HG03097 (cell line): Measurements from ENCODE around the gene RNASE7.
"Not testable (repeated sequence)": the region's sequence is repeated elsewhere in the genome, so short reads cannot be mapped to it uniquely, and the experiment has no call there.

Experiments
- ATAC-seq: cut with Tn5 transposase; IDR thresholded peaks from one replicate; pipeline ENCODE4 v1.9.1; 2021; ENCODE audit not compliant: unreplicated experiment, low FRiP score

RNASE7 gene

GRCh38 chr14:21023174-21023573, 19.0 kb upstream of the RNASE7 start:
- no peak for ATAC-seq

DNA sequence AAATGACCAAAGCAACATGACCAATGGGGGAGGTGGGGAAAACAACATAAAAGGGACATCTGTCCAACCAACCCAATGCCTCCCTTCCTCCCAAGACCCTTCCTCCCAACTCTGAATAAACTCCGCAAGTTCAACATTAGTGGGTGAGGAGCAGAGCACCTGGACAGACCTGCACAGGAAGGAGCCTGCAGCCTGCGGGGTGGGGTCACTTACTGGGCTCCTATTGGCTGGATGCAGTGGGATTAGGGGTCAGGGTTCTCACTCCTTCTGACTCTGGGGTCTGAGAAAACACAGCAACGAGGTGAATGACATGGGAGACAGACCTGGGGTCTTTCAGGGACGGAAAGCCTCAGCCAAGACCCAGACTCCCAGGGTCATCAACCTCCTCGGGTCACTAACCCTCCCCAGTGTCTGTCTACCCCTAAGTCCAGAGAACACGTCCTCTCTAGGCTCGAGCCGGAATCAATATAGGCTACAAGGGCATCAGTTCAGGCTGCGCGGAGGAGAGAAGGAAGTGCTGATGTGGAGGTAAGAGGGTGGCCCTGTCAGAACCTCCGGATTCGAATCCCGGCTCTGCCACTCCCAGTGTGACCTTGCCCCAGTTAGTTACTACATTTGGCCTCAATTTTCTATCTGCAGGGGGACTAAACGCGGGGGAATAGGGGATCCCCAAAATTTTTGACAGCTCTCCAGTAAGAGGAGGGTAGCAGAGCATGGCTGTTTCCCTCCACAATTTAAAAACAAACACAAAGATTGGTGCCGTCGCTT, 18.2 kb upstream of the RNASE7 start:
- ATAC-seq = no peak

- ATAC-seq = no peak
These were observed 17.4 kb upstream of the RNASE7 start, which contains the start of gene NDRG2 for GRCh38 chr14:21024585-21025370. Gene NDRG2 (minus strand): TSS chr14:21025061. CDS start chr14:21023315, 1,746 bp downstream.

DNA sequence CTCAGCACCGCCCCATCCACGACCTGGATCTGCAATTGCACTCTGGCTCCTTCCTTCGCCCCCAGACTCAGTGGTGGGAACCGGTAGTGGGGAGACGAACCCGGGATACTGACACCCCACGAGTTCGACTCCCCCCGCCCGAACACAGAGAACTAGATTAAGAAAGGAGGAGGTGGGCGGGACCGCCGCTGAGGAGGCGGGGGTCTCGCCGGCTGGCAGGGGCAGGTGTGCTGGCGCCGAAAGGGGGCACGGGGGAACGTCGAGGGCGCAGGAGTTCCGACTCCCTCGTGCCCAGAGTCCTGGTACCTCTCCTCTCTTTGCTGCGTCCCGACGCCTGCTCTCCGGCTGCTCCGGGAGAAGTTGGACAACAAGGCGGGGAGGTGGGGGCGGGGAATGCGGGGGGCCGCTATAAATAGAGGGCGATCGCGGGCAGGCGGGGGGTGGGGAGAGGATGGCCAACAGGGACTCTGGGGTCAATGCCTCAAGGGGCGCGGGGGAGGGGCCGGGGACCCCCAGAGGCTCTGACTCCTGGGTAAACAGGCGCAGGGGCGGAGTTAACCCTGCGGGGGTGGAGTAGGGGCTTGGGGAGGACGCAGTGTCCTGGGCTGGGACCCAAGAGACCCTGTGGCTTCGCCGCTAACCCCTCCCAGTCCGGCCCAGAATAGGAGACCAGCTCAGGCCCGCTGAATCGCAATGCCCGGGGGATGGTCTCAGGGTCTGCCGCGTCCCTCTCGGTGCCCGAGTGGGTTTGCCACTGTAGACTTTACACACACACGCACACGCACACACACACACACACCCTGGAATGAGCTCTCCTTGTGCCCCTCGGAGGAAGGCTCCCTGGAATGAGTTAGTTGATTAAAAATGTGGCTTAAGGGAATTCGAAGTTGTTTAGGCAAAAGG, 16.5 kb upstream of the RNASE7 start:
- ATAC-seq = no peak

GRCh38 chr14:21026274-21026987, 15.7 kb upstream of the RNASE7 start:
- no peak for ATAC-seq

DNA sequence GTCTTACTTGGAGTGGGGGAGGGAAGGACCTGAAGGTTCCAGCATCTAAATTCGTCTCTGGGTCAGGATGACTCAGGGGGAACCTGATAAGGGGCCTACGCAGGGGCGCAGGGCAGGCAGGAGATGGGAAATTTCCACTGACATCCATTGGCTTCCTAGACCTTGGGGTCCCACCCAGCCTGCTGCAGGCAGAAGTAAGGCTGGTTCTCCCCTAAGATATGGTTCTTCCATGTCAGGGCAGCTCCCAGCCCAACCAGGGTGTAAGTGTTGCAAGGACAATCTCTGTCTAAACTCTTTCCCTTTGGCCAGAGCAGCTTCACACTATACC, 15.2 kb upstream of the RNASE7 start:
- ATAC-seq = no peak

- ATAC-seq = no peak
These were observed 12.2 kb upstream of the RNASE7 start, which contains the start of gene TPPP2 for GRCh38 chr14:21029917-21030316. Gene TPPP2 (plus strand): TSS chr14:21030217. CDS start chr14:21030582, 365 bp downstream.

GRCh38 chr14:21030531-21030930, 11.6 kb upstream of the RNASE7 start:
- ATAC-seq = no peak

DNA sequence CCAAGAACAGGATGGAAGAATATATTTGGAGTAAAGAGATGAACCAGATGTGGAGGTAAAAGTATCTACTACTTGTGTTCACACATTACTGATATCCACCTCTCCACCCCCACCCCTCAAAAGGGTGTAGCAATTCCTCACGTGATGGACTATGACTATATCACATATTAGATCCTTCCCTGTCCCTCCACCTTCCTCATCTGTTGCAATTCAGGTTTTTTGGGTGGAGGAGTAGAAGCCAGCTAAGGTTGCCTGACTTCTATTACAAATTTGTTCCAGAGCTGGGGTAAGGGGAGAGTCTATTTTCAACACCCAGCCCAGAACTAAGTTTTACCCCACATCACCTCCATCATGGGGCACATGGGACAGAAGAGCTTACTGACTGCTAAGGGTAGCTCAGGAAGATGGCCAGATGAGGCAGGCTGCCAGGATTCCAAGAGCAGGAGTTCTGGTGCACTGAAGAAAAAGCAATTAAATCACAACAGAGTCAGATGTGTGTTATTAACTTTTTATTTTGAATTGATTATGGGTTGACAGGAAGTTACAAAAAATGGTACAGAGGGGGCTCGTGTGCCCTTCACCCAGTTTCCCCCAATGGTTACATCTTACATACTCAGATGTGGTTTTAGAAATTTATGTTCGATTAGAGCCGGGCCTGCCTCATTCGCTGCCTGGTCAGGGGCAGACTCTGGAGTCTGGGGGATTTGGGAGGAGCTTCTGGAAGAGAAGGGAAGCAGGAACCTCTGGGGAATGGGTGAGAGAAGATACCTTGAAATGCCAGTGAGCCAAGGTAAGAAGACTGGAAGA, 9.6 kb upstream of the RNASE7 start:
- ATAC-seq = no peak

- no peak for ATAC-seq
These were observed 8.9 kb upstream of the RNASE7 start for GRCh38 chr14:21033133-21033698.

- no peak for ATAC-seq
These were observed 7.5 kb upstream of the RNASE7 start, which contains the start of gene RNASE13 for GRCh38 chr14:21034707-21035106. Gene RNASE13 (minus strand): TSS chr14:21034807. CDS start chr14:21034288, 519 bp downstream.

- no peak for ATAC-seq
These were observed 5.4 kb upstream of the RNASE7 start for GRCh38 chr14:21036751-21037150.

GRCh38 chr14:21037156-21037555, 5.0 kb upstream of the RNASE7 start:
- no peak for ATAC-seq

DNA sequence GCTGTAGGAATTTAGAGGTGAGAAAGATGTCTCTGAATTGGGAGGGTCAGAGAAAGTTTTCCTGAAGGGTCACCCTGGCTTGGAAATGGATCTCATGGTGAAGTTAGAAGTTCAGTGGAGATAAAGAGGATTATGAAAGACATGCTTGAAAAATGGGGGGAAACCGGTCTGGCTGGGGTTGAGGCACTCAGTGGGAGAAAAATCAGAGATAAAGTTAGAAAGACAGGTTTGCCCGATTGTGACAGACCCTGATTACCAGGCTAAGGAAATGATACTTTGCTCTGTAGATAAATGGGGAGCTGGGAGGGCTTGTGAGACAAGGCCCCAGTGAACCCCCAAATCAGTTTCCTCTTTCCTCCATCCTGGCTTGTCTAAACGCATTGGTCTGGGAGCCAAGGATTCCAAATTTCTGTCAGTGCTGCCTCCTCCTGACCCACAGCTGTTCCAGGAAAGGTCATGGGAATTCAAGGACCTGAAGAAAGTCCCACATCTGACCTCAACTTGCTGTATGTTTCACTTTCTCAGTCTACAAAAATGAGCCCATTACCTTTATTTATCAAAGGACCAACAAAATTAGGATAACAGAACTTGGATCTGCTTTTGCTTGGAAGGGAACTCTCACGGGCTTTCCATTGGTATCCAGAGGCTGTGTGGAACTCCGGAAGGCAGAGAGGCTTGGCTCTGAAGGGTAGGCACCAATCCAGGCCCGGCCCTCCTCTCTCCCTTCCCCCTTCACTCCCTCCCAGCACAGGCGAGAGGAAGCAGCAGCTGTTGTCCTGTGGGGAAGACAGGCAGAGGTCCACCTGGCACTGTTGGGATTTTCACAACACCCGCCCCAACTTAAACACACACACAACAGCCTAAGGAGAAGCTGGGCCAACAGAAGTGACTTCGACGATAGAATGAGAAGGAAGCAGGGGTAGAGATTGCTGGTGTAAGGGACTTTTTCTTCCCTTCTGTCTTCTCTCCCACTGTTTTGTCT, 3.4 kb upstream of the RNASE7 start:
- ATAC-seq = no peak

GRCh38 chr14:21039585-21040369, 2.4 kb upstream of the RNASE7 start:
- no peak for ATAC-seq

DNA sequence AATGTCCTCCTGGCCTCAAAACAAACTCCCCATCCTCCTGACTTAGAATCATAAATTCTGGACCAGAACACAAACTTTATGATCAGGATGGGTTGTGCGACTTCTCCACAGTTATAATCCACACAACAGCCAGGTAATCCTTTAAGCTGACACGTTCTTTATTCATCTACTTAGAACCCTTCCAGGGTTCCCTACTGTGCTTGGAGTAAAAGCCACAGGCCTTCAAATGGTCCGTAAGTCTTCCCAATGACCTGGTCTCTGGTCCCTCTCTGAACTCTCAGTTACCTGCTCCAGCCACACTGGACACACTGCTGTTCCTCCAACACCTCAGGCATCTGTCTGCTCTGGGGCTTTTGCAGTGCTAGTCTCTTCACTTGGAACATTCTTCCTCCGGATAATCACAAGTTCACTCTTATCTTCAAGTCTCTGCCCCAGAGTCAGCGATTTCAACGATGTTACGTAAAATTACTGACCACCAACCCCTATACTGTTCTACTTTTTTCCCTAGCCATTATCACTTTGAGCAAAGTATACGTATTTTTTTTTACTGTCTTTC, 1.7 kb upstream of the RNASE7 start:
- no peak for ATAC-seq

DNA sequence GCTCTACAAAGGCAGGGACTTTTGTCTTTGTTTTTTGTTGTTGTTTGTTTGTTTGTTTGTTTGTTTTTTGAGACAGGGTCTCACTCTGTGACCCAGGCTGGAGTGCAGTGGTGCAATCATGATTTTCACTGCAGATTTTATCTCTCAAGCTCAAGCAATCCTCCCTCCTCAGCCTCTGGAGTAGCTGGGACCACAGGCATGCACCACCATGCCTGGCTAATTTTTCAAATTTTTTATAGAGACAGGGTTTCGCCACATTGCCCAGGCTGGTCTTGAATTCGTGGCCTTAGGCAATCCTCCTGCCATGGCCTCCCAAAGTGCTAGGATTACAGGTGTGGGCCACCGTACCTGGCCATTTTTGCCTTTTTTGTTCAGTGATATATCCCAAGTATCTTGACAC, 1.2 kb upstream of the RNASE7 start:
- ATAC-seq = not testable (repeated sequence)
